GM18907 (cell line): ENCODE results near the gene C15orf61.
A peak's percentile ranks its signal among the peaks of the same experiment; 100 is the strongest.

Experiments
- ATAC-seq: cut with Tn5 transposase; IDR thresholded peaks from one replicate; pipeline ENCODE4 v1.9.1; 2021; ENCODE audit warnings: mild to moderate bottlenecking, moderate library complexity; ENCODE audit not compliant: unreplicated experiment

C15orf61 gene

DNA sequence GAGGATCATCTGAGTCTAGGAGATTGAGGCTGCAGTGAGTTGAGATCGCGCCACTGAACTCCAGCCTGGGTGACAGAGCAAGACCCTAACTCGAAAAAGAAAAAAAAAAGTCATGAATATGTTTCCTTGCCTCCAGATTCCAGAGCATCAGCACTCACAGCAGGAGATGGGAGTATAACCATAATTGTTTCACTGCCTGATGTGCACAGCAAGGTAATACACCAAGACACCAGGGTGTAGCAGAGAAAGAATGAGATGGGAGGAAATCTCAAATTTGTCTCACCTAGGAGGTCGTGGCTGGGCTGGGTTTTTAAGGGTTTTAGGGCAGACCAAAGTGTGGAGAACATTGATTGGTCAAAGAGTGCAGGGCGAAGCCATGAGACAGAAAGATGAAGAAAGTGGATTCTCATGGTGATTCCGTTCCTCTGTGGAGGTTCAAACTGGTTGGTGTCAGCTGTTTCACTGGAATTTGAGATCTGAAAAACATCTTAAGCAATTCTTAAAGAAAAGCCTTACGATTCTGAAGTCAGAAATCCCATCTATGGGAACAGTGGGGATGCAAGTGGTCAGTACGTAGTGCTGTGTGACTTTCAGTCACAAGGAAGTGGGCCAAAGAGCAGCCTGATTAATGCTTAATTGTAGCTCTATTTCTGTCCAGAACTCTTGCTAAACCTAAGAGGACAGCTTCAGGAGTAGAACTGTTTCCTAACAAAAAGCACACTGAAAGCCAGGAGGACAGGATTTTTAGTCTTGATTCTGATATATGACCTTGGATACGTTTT lies 7.8 kb upstream of the C15orf61 start:
- no peak for ATAC-seq

DNA sequence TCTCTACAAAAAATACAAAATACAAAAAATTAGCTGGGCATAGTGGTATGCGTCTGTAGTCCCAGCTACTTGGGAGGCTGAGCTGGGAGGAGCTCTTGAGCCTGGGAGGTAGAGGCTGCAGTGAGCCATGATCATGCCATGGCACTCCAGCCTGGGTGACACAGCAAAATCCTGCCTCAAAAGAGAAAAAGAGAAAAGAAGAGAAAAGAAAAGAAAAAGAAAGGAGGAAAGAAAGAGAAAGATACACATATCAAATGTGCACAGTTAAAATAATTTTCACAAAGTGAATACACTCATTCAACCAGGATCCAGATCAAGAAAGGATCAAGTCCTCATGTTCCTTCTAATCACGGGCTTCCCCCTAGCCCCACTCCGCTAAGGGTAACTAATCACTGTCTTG lies 5.8 kb upstream of the C15orf61 start:
- ATAC-seq: no peak

DNA sequence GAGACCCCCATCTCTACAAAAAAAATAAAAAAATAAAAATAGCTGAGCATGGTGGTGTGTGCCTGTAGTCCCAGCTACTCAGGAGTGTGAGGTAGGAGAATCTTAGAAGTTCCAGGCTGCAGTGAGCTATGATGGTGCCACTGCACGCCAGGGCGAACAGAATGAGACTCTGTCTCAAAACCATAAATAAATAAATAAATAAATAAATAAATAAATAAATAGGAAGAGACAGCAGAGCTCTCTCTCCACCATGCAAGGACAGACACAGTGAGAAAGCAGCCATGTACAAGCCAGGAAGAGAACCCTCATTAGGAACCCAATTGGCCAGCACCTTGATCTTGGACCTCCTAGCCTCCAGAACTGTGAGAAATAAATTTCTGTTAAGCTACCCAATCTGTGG lies 5.4 kb upstream of the C15orf61 start:
- ATAC-seq: no peak

DNA sequence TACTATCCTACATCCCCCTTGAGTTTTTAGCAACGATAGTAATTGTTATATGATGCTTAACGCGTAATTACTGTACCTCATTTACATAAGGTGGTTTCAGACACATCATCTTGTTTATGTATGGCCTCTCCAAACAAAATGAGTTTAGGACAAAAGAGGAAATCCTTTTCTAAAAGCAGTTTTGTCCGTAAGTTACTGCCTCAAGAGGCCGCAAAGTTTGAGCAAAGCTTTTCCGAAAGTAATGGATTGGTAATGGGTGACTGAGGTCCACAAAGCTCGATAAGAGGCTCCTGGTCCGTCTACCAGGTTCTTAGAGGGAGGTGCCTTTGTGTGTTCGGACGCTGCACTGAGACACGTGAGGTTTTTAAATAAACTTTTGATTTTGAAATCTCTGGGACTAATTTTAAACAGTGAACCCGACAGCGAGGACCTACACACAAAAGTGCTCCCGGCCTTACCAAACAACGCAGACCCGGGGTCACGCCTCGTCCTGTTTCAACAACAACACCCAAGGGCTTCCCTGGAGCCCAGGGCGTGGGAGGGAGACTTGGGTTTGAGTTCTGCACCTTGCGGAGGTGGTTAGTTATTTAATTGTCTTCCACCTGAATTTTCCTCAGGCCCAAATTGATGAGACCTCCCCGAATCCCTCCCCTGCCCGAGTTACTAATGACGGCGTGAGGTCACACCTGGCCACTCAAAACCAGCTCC lies 456 bp upstream of the C15orf61 start:
- ATAC-seq: no peak

DNA sequence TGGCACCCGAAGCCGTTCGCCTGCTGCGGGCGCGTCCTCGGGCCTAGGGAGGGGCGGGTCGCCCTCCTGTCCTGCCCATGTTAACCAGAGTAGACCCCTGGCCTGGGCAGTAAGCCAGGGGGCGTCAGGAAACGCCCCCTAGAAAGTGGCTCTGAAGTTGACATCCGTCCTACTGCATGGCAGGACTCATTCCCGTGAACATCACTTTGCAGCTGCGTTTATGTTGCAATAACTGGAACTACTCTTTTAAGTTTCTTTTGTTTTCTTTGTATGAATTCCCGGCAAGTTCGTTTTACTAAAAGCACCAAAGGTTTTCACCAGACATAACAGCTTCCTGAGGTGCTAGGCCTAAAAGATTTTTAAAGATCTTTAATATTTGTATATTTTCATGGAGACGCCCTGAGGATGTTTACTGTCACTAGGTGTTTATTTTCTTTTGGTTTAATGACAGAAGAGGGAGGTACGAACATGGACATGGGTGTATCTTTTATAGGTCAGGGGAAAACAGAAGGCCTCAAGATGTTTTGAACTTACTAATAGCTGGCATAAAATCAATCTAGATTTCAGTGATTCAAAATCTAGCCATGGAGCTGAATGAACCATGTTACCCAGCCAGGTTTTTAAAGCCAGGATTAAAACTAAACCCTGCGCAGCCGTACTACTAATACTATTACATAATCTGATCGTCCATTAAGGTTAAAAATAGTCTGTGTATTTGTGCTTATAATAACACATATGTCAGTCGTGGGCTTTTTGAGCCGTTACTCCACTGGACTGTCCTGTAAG lies 1.0 kb downstream of the C15orf61 start:
- no peak for ATAC-seq

DNA sequence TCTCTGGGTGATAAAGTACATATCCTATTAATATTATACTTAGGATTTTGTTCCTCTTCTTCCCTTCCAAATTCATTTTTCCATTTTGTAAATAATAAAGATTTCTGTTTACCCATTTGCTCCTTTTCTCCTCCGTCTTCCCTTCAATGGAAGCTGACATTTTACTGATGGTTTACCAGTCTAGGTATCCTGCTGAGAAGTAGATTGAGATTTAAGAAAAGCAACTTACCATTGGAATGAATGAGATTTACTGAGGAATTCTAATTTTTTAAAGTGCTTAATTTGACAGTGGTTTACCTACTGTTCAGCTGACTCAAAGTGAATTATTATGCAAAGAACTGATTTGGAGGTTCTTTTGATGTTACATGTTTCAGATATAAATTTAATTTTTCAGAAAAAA lies 2.4 kb downstream of the C15orf61 start:
- ATAC-seq: no peak

DNA sequence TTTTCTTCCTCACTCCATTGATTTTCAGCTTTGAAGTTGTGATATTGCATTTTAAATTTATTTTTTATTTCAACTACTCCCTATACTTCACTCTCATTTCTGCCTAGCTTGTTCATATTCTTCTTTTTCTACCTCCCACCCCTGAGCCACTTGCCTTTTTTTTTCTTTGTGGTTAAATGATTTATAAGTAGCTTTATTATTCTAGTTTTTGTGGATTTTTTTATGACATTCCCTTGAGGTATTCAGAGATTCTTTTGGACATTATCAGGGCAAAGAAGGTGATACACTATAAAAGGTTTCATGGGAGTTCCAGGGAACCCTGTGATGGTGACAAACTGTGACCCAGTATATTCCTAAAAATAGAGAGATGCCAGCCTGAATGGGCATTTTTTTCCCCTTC lies 3.3 kb downstream of the C15orf61 start:
- ATAC-seq: no peak

DNA sequence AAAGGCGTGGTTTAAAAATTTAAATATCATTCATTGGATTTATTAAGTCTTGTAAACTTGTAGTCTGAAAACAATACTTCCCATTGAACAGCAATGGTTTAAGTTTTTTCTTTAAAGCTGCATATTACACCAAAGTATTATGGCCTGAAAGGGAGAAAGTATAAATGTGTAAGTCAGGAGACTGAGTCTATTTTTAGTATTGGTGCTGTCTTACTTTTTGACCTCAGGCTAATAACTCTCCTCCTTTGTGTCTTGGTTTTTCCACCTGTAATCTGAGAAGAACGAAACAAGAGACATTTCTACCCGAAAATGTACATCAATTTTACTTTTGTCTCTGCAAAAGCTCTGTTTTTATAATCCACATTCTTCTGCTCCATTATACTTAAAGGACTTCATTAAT lies 7.6 kb downstream of the C15orf61 start:
- ATAC-seq: no peak

DNA sequence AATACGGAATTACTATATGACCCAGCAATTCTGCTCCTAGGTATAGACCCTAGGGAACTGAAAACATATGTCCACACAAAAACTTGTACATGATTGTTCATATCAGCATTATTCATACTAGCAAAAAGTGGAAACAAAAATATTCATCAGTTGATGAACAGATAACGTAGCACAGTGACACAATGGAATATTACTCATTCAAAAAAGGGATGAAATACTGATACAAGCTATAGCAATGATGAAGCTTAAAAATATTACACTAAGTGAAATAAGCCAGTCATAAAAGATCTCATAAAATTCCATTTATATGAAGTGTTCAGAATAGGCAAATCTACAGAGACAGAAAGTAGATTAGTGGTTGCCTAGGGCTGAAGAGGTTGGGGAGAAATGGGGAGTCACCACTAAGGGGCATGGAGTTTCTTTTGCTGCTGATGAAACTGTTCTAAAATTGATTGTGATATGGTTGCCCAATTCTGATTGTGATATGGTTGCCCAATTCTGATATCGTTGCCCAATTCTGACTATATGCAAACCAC lies 10.5 kb downstream of the C15orf61 start:
- ATAC-seq: no peak

DNA sequence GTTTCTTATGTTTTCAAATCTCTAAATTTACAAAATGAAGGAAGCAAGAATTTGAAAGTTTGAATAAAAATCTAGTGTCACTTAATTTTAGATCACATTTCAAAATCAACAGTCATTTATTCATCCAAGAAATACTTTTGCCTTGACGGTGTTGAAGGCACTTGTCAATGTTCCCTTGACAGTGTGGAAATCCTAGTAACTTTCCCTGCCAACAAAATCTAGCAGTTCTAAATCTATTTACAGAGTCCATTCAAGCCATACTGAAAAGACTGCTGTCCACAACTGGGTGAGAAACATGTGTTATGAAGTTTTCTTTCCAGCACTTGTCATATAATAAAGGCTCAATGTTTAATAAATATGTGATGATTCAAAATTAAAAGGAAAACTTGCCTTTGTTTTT lies 12.9 kb downstream of the C15orf61 start:
- no peak for ATAC-seq

DNA sequence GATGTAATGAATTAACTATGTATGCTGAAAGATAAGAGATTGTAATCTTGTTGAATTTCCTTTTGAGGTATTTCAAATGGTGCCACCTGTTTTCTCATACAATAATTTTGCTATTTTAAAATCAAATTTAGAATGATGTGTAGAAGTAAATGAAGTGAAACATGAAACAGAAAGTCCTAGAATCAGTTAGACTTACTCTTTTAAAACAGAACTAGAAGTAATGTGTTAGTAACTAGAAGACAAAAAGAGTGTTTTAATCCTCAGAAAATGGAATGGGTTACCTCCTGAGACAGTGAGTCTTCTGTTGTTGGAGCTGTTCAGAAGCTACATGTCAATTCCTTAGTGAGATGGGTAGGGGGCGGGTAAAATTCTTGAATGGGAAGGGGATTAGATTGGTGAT lies 13.4 kb downstream of the C15orf61 start:
- no peak for ATAC-seq

DNA sequence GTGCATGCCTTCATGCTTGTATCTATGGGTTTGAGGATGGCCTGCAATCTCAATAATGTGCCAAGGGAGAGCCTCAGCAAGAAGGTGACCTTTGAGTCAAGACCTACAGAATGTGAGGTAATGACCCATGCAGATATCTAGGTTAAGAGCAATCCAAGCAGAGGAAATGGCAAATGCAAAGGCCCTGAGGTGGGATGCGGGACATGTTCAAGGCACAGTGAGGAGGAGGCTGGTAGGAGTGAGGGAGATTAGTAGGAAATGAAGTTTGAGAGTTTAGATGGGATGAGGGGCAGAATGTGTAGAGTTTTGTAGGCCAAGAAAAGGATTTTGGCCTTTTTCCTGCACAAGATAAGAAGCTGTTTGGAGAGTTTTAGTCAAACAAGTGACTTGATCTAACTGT lies 16.8 kb downstream of the C15orf61 start:
- ATAC-seq: no peak

DNA sequence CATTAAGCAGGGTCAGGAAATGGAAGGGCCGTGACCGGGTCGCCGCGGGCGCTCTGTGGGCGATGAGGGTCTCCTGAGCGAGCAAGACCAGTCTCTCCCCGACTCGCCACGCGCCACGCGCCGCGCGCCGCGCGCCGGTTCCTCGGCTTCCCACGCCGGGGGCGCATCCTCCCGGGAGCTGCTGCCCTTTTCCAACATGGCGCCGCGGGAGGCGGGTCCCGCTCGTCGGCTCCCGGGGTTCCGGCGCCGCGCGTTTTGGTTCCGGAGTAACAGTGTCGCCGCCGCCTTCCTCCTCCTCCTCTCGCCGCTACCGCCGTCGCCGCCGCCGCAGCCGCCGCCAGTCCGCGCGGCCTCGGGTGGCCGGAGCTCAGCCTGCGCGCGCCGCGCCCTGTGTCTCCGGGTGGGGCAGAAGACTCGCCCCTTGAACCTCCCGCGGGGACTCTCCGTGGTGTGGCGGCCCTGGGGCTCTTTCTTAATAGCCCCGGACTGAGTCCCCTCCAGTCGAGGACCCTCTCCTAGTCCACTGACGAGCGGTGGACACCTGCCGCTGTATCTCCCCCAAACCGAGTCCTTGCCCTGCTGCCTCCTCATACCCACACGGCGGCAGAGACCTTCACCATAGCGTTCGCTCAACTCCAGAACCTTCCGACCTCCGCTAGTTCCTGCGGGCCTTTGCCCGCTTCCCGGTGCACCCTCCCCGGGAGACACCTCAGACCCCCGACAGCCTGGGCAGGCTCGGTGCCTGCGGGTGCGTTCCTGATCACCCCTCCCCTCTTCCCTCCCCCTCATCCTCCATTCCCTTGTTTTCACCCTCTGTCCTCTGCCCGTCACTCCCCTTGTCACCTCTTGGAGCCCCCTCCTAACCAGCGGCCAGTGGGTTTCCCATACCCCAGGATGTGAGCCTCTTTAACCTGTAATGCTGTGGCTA lies 21.8 kb downstream of the C15orf61 start, which contains the start of gene MAP2K5:
Gene MAP2K5, plus strand, starts transcription at position 284 of the 928 bp plus-strand sequence. Its CDS starts 633 bp downstream, at position 917.
- peak; percentile 58 for ATAC-seq

DNA sequence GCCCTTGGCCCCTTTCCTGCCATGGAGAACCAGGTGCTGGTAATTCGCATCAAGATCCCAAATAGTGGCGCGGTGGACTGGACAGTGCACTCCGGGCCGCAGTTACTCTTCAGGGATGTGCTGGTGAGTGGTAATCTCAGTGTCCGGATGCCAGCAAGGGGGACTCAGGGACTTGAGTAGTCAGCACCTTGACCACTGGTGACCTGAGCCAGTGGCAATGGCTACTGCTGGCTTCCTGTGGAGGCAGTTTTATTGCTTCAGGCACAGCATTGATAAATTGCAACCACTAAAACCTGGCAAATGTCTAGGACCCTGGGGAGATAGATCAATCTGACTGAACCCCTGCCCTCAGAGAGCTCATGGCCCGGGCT lies 22.4 kb downstream of the C15orf61 start:
- no peak for ATAC-seq

DNA sequence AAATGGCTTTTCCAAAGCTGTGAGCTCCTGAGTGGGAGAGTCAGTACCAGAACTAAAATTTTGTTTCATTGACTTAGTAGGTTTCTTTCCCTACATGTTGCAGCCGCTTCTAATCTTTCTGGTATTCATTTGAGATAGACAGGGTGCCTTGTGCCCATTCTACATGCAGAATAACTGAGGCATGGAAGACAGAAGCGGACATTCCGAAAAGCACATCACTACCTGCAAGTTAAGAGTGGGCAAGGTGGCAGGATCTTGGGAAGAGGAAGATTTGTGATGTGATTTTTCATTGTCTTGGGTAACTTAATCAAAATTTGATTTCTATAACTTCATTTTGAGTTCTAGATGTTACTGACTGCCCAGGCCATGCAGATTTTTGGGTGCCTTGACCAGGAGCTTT lies 23.5 kb downstream of the C15orf61 start:
- ATAC-seq: no peak

DNA sequence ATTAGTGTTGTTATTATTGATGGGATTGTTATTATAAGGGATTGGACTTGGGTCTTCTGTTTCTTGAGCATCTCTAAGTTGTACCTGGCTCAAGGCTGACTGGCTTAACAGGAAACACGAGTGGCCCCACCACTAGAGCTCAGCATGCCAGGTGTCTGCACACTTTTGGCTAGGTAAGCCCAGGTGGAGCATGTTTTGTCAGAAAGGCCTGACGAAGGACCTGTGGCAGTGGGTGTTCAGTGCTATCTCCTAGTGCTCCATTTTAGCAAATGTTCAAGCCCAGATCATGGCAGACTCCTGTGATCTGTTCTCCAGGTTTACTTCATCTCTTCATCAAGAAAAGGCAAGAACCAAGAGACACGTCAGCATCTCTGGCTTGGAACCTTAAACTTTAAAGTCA lies 24.9 kb downstream of the C15orf61 start:
- ATAC-seq: no peak

DNA sequence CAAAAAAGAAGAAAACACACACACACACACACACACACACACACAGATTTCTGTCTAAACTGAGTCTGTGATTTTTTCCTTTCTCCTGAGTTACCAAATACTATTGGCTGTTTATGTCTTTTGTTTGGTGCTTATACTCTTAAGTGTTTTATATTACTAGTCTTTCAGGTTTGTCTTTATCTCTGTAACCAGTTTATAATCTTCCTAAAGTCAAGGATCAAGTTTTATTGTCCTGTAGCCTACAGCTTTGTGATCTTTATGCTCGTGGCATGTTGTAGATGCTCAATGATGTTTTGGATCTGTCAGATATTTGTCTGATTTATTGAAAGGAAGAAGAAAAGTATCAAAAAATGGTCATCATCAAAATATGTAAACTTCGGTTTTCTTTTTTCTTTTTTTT lies 26.1 kb downstream of the C15orf61 start:
- ATAC-seq: no peak

DNA sequence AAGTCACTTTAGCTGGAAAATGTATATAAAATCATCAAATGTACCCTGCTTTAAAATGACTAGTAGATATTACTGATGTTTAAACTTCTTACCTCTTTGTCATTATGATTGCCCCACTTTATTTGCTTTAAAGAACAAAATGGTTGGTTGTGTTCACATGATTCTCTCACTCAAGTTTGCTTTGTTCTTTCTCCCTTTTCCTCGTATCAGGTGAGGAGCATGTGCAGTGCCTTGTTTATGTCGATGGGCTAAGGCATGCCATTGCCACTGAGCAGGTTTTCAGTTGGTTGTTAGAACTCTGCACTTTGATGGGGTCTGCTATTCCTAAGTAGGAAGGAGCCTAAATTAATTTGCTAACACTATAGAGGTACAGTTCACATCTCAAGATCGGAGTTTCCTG lies 26.9 kb downstream of the C15orf61 start:
- no peak for ATAC-seq

DNA sequence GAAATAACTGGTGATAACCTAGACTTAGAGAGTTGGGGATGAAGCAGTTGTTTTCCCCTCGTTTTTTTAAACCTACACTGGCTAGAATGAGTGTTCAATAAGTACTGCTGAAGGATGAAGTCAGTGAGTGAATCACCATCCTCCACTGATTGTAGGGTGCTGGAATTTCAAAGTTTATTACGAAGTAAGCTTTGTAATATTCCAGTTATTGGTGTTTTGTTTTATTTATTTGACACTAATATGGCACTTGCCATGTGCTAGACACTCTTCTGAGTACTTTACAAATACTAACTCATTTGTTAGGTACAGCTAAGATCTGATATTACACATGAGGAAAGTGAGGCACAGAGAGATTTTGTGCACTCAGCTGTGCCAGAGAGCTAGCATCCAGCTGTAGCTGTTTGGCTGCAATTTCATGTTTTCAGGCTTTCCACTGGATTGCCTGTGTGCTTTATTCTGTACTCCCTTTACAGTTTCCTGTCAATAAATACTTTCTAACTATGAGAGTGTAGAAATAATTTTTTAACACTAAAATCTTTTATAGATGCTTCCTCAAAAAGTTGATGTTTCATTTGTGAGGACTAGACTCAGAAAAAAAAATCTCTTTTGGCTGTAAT lies 27.4 kb downstream of the C15orf61 start:
- no peak for ATAC-seq
